PC-3 (cell line): ENCODE measurements around the gene EXOC4.

ENCODE experiments used
- CTCF ChIP-seq: fragments of 300-600 bp; sonication (generic); conservative IDR thresholded peaks from 2 replicates; pipeline ENCODE4 v1.5.1; 2017; ENCODE audit warnings: antibody characterized with exemption, low read depth, mild to moderate bottlenecking, low read length
- EZH2 ChIP-seq: fragments of 300-600 bp; sonication (generic); IDR thresholded peaks from one replicate; pipeline ENCODE4 v1.6.1; 2017; ENCODE audit warnings: antibody characterized with exemption, mild to moderate bottlenecking, low read length; ENCODE audit not compliant: unreplicated experiment
- EZH2phosphoT487 ChIP-seq: fragments of 300-600 bp; sonication (generic); IDR thresholded peaks from 2 replicates; pipeline ENCODE4 v1.6.1; 2018; ENCODE audit warnings: mild to moderate bottlenecking, antibody characterized with exemption, low read length, borderline replicate concordance

DNA sequence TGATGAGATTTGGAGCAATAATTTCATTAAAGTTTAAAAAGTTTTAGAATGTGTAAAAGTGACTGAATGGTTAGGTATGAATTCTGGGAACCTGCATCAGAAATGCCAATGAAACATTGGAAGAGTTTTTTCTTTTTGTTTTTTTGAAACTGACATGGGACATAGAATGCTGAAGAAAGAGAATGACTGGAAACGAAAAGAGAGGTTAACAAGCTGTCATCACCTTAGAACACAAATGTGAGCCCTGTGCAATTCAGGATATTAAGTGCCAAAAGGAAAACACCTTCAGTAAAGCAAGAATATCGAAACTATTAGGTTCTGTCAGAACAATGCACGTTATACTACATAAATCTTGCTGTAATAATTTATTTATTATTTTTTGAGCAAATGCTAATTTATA, 12.6 kb upstream of the EXOC4 start:
- TF ChIP-seq EZH2 (no peak), CTCF (no peak), EZH2phosphoT487 (no peak)
